Left ventricle myocardium inferior (tissue), 1 donor: Measurements from ENCODE around the gene DUSP28. TPM values are rescaled to one million over a fixed set of nuclear protein-coding genes. Genes with fewer than 3 reads are reported as not detected.
A peak's percentile ranks its signal among the peaks of the same experiment; 100 is the strongest.

Experiments
- DNase-seq: peaks from one replicate; pipeline ENCODE4 v3.0.0-alpha.2; 2020
- H3K27ac ChIP-seq: fragments of 200-600 bp; replicated peaks from 2 replicates; pipeline ENCODE4 v1.8.0; 2021
- H3K27me3 ChIP-seq: fragments of 200-600 bp; 2 replicates; pipeline ENCODE4 v1.8.0; 2021; ENCODE audit warnings: low read depth
- H3K36me3 ChIP-seq: fragments of 200-600 bp; 2 replicates; pipeline ENCODE4 v1.8.0; 2021
- H3K4me1 ChIP-seq: fragments of 200-600 bp; 2 replicates; pipeline ENCODE4 v1.8.0; 2021
- H3K4me3 ChIP-seq: fragments of 200-600 bp; 2 replicates; pipeline ENCODE4 v1.8.0; 2021; ENCODE audit warnings: mild to moderate bottlenecking, moderate library complexity
- H3K9me3 ChIP-seq: fragments of 200-600 bp; replicated peaks from 2 replicates; pipeline ENCODE4 v1.8.0; 2021
- intact Hi-C: fragments of 100-400 bp; cut with micrococcal nuclease; formaldehyde crosslinking; loops from one replicate; pipeline ENCODE4 v1.11.0; 2022
- total RNA-seq: library from RNA; stranded (reverse); fragmentation: NEBNext Ultra II Directional; extraction: Animal tissue kit (Norgen Biotek cat#: 25700); gene quantifications from one replicate; pipeline ENCODE4 v1.2.1, GENCODE V29; 2021
- TF ChIP-seq, protein P1 (sequence below): fragments of 200-600 bp; IDR thresholded peaks from 2 replicates; pipeline ENCODE4 v1.8.0; 2021; ENCODE audit warnings: antibody characterized with exemption, mild to moderate bottlenecking, borderline replicate concordance
- donor health status: DM: no; HTN: yes; CAD: no; lungs with severe emphysema.

DUSP28 gene
- total RNA-seq, 1 donor from 2014 or later, result 19.3 TPM

DNA sequence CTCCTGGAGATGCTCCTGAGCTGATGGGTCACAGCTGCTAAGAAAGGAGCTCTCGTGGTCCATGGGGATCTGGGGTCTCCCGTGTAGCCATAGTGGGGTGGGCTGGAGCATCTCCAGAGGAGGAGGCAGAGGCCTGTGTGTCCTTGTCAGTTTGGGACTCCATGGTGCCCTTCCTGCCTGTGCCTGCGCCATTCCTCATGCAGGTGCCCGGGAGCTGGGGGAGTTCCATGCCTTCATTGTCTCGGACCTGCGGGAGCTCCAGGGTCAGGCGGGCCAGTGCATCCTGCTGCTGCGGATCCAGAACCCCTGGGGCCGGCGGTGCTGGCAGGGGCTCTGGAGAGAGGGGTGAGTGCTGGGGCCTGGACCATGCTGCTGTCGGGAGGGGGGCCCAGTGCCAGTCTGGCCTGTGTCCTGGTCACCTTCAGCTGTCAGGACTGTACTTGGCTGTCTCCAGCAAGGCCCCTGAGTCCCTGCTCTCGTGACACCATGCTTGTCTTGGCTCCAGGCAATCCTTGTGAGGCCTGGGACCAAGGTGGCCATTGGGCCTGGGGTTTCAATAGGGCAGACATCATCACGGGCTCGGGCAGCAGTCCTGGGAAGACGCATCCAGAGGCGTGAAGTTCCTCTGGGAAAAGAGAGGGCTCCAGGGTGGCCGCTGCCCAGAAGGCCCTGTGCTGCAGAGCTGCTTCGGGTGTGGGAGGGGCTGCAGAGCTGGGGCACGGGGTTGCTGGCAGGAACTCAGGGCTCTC lies 33.7 kb downstream of the DUSP28 start:
- Histone ChIP-seq H3K4me1 (peaks cover 86% of the 10 kb centered on the region), H3K27me3 (no peaks in the 10 kb centered on the region), H3K9me3 (no peaks in the 10 kb centered on the region), H3K27ac (peak overlapping the region; percentile 89), H3K36me3 (peaks cover 62% of the 10 kb centered on the region), H3K4me3 (no peak overlapping the region)
- TF ChIP-seq, protein P1, sequence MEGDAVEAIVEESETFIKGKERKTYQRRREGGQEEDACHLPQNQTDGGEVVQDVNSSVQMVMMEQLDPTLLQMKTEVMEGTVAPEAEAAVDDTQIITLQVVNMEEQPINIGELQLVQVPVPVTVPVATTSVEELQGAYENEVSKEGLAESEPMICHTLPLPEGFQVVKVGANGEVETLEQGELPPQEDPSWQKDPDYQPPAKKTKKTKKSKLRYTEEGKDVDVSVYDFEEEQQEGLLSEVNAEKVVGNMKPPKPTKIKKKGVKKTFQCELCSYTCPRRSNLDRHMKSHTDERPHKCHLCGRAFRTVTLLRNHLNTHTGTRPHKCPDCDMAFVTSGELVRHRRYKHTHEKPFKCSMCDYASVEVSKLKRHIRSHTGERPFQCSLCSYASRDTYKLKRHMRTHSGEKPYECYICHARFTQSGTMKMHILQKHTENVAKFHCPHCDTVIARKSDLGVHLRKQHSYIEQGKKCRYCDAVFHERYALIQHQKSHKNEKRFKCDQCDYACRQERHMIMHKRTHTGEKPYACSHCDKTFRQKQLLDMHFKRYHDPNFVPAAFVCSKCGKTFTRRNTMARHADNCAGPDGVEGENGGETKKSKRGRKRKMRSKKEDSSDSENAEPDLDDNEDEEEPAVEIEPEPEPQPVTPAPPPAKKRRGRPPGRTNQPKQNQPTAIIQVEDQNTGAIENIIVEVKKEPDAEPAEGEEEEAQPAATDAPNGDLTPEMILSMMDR, result no peak
- intact Hi-C loops, result no loop called here
- DNase-seq, result peak; percentile 76

DNA sequence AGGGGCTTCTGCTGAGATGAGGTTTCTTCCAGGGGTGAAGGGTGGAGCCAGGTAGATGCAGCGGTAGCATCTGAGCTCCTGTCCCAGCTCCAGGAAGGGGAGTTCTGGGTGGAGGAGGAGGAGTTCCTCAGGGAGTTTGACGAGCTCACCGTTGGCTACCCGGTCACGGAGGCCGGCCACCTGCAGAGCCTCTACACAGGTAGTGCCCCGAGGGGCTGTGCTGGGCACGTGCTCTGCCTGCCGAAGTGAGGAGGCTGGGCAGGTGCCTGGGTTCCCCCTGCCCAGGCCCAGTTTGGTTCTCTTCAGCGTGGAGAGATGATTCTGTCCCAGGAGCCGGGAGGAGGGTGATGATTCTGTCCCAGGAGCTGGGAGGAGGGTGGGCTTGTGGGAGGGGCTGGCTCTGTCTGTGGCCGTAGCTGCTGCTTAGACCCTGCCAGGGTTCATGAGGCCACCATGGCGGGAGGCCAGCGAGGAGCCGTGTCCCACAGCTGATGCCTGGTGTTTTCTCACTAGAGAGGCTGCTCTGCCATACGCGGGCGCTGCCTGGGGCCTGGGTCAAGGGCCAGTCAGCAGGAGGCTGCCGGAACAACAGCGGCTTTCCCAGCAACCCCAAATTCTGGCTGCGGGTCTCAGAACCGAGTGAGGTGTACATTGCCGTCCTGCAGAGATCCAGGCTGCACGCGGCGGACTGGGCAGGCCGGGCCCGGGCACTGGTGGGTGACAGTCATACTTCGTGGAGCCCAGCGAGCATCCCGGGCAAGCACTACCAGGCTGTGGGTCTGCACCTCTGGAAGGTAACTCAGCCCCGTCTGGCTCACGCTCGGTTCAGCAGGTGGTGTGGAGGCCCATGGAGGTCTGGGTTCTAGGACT lies 34.6 kb downstream of the DUSP28 start:
- DNase-seq, result peak; percentile 18
- peak overlapping the region; percentile 3 for H3K4me3 ChIP-seq
- no peaks in the 10 kb centered on the region for H3K9me3 ChIP-seq
- intact Hi-C loops, result no loop called here
- H3K4me1 ChIP-seq, result peaks cover 78% of the 10 kb centered on the region
- peaks cover 58% of the 10 kb centered on the region for H3K36me3 ChIP-seq
- peak overlapping the region; percentile 89 for H3K27ac ChIP-seq
- TF ChIP-seq, protein P1, result no peak
- no peaks in the 10 kb centered on the region for H3K27me3 ChIP-seq

DNA sequence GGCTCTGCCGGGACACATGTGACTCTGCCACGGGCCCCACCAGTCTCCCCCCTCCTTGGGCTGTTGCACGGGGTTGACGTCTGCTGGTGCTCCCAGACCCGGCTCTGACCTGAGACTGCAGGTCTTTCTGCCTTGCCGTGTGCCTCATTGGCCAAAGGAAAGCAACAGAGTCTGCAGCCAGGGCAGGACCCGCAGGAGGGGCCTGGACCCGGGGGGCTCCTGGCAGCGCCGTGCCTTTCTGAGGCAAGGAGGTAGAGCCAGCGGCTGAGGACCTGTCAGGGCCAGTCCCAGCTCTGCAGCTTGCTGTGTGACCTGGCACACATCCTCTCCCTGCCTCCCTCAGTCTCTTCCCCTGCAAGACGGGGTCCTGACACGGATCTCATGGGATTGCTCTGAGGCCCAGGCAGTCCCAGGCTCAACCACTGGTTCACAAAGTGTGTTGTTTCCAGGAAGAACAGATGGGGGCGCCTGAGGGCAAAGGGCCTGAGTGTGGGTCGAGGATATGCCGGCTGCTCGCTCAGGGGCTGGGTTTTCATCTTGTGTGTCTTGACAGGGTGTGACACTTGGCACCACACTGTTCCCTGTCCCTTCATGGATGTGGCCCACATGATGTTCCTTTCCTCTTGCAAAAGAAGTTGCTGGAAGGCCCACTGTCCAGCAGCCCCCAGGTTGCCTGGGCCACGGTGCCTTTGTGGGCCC lies 35.4 kb downstream of the DUSP28 start:
- DNase-seq, result no peak
- TF ChIP-seq, protein P1, result peak; percentile 28
- H3K36me3 ChIP-seq, result peaks cover 56% of the 10 kb centered on the region
- peak overlapping the region; percentile 3 for H3K4me3 ChIP-seq
- H3K4me1 ChIP-seq, result peaks cover 70% of the 10 kb centered on the region
- no peaks in the 10 kb centered on the region for H3K27me3 ChIP-seq
- H3K9me3 ChIP-seq, result no peaks in the 10 kb centered on the region
- peak overlapping the region; percentile 89 for H3K27ac ChIP-seq
- intact Hi-C loops, result no loop called here

DNA sequence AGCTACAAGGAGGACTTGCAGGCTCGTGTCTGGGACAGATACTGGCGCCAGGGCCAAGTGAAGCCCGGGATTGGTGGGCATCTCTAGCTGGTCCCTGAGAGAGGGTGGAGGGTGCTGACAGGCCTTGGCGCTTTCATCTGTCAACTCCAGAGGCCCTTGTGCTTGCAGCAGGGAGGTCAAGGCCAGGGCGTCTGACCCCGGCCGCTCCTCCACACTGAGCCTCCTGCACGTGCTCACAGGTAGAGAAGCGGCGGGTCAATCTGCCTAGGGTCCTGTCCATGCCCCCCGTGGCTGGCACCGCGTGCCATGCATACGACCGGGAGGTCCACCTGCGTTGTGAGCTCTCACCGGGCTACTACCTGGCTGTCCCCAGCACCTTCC lies 35.9 kb downstream of the DUSP28 start:
- intact Hi-C loops, result no loop called here
- Histone ChIP-seq H3K4me1 (peaks cover 64% of the 10 kb centered on the region), H3K4me3 (peak overlapping the region; percentile 44), H3K9me3 (no peaks in the 10 kb centered on the region), H3K27me3 (no peaks in the 10 kb centered on the region), H3K36me3 (peaks cover 50% of the 10 kb centered on the region), H3K27ac (peak overlapping the region; percentile 89)
- TF ChIP-seq, protein P1, result no peak
- peak; percentile 58 for DNase-seq

DNA sequence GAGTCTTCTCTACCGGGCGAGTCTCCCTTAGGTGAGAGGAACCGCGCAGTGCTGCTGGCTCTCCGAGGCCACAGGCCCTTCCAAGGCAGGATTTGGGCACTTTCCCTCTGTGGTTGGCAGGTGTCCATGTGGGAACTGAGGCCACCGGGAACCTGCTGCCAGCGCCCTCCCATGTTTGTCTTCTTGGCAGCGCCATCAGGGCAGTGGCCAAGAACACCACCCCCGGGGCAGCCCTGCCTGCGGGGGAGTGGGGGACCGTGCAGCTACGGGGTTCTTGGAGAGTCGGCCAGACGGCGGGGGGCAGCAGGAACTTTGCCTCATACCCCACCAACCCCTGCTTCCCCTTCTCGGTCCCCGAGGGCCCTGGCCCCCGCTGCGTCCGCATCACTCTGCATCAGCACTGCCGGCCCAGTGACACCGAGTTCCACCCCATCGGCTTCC lies 36.4 kb downstream of the DUSP28 start:
- H3K36me3 ChIP-seq, result peaks cover 46% of the 10 kb centered on the region
- H3K27ac ChIP-seq, result peak overlapping the region; percentile 89
- no peaks in the 10 kb centered on the region for H3K27me3 ChIP-seq
- DNase-seq, result peak; percentile 78
- peaks cover 60% of the 10 kb centered on the region for H3K4me1 ChIP-seq
- TF ChIP-seq, protein P1, result no peak
- intact Hi-C loops, result no loop called here
- no peaks in the 10 kb centered on the region for H3K9me3 ChIP-seq
- H3K4me3 ChIP-seq, result peak overlapping the region; percentile 44
